NCI-H1048 (cell line): ENCODE data around the gene MAD1L1.
"Not testable (repeated sequence)": the region's sequence is repeated elsewhere in the genome, so short reads cannot be mapped to it uniquely, and the experiment has no call there.

Source experiments
- DNase-seq: peaks from one replicate; lab custom pipeline; 2025; lab: John Stamatoyannopoulos, UW

Gene MAD1L1

GRCh38 chr7:1849351-1850041 is 383.2 kb downstream of the MAD1L1 start:
- no peak for DNase-seq

- DNase-seq, result no peak
Observed at GRCh38 chr7:1848911-1849311, 383.8 kb downstream of the MAD1L1 start.

- no peak for DNase-seq
Observed at GRCh38 chr7:1848013-1848640, 384.6 kb downstream of the MAD1L1 start.

GRCh38 chr7:1847260-1848001 is 385.3 kb downstream of the MAD1L1 start:
- DNase-seq, result no peak

- no peak for DNase-seq
Observed at GRCh38 chr7:1846331-1847065, 386.2 kb downstream of the MAD1L1 start.

- no peak for DNase-seq
Observed at GRCh38 chr7:1845536-1846311, 387.0 kb downstream of the MAD1L1 start.

GRCh38 chr7:1844951-1845390 is 387.8 kb downstream of the MAD1L1 start:
- DNase-seq, result no peak

- DNase-seq, result no peak
Observed at GRCh38 chr7:1844336-1844950, 388.3 kb downstream of the MAD1L1 start.

GRCh38 chr7:1843921-1844335 is 388.8 kb downstream of the MAD1L1 start:
- no peak for DNase-seq

GRCh38 chr7:1843271-1843861 is 389.4 kb downstream of the MAD1L1 start:
- DNase-seq, result no peak

GRCh38 chr7:1842321-1843221 is 390.2 kb downstream of the MAD1L1 start:
- no peak for DNase-seq

GRCh38 chr7:1841286-1842021 is 391.3 kb downstream of the MAD1L1 start:
- DNase-seq, result not testable (repeated sequence)

- DNase-seq, result not testable (repeated sequence)
Observed at GRCh38 chr7:1840744-1841143, 392.0 kb downstream of the MAD1L1 start.

GRCh38 chr7:1839701-1840100 is 393.0 kb downstream of the MAD1L1 start:
- no peak for DNase-seq

- DNase-seq, result not testable (repeated sequence)
Observed at GRCh38 chr7:1838911-1839531, 393.7 kb downstream of the MAD1L1 start.

GRCh38 chr7:1838544-1838872 is 394.2 kb downstream of the MAD1L1 start:
- DNase-seq, result not testable (repeated sequence)

- not testable (repeated sequence) for DNase-seq
Observed at GRCh38 chr7:1837696-1838543, 394.8 kb downstream of the MAD1L1 start.
